ENCODE measurements around the gene FBLN7.

FBLN7 gene

GRCh38 chr2:112159454-112159921 lies 21.3 kb downstream of the FBLN7 start:
- DNase-seq = no peak

- no peak for DNase-seq
These were observed 22.4 kb downstream of the FBLN7 start for GRCh38 chr2:112160283-112161250.

GRCh38 chr2:112161431-112162145 lies 23.4 kb downstream of the FBLN7 start:
- no peak for DNase-seq

- DNase-seq = no peak
These were observed 24.2 kb downstream of the FBLN7 start for GRCh38 chr2:112162341-112162740.

- no peak for DNase-seq
These were observed 24.8 kb downstream of the FBLN7 start for GRCh38 chr2:112162956-112163355.

- DNase-seq = no peak
These were observed 25.4 kb downstream of the FBLN7 start for GRCh38 chr2:112163541-112163981.

- no peak for DNase-seq
These were observed 26.7 kb downstream of the FBLN7 start for GRCh38 chr2:112164876-112165275.

GRCh38 chr2:112165296-112165695 lies 27.1 kb downstream of the FBLN7 start:
- DNase-seq = no peak

GRCh38 chr2:112166806-112167499 lies 28.8 kb downstream of the FBLN7 start:
- no peak for DNase-seq

- no peak for DNase-seq
These were observed 30.4 kb downstream of the FBLN7 start for GRCh38 chr2:112168422-112169124.

GRCh38 chr2:112170495-112170894 lies 32.3 kb downstream of the FBLN7 start:
- no peak for DNase-seq

GRCh38 chr2:112173646-112174319 lies 35.6 kb downstream of the FBLN7 start:
- no peak for DNase-seq

- DNase-seq = no peak
These were observed 36.2 kb downstream of the FBLN7 start for GRCh38 chr2:112174383-112174782.

- DNase-seq = no peak
These were observed 37.1 kb downstream of the FBLN7 start for GRCh38 chr2:112175333-112175732.

GRCh38 chr2:112175958-112176573 lies 37.9 kb downstream of the FBLN7 start:
- no peak for DNase-seq

- DNase-seq = peak; percentile 39
These were observed 43.5 kb downstream of the FBLN7 start for GRCh38 chr2:112181571-112182290.

GRCh38 chr2:112182581-112183034 lies 44.4 kb downstream of the FBLN7 start:
- peak; percentile 81 for DNase-seq

- no peak for DNase-seq
These were observed 45.3 kb downstream of the FBLN7 start for GRCh38 chr2:112183327-112184025.

- DNase-seq = no peak
These were observed 45.9 kb downstream of the FBLN7 start for GRCh38 chr2:112184121-112184520.

- no peak for DNase-seq
These were observed 46.9 kb downstream of the FBLN7 start for GRCh38 chr2:112185131-112185530.

Data from eye (tissue), 1 donor.